Keratinocyte (primary cell): ENCODE measurements around the gene PRPF18.

Experiments used
- CTCF ChIP-seq, 3 experiments: IDR thresholded peaks in 1 of 3; conservative IDR thresholded peaks in 1 of 3; optimal IDR thresholded peaks in 1 of 3; 2 replicates in 2 of 3; 3 replicates in 1 of 3; pipeline versions ENCODE3 to v1.5.1; 2011; ENCODE audit warnings: low read length in 3 of 3, mild to moderate bottlenecking in 3 of 3, moderate library complexity in 2 of 3, control low read depth in 1 of 3, inconsistent platforms in 1 of 3; ENCODE audit not compliant: insufficient read depth in 2 of 3; ENCODE audit errors: extremely low read depth in 1 of 3
- EZH2 ChIP-seq: IDR thresholded peaks from one replicate; pipeline ENCODE4 v1.6.1; 2012; ENCODE audit warnings: inconsistent platforms, mild to moderate bottlenecking, low read length, moderate library complexity

GRCh38 chr10:13630231-13630630 lies 43.5 kb downstream of the PRPF18 start:
- TF ChIP-seq CTCF (optimal IDR thresholded peaks at IDR 0.05 in 1 of 3, IDR thresholded peaks at IDR 0.05 in 1 of 3, conservative IDR thresholded peaks at IDR 0.05 in 1 of 3; ENCODE audit: extremely low read depth in 1 of 3, insufficient read depth in 2 of 3, low read length in 3 of 3) = no peak
- TF ChIP-seq EZH2 = no peak
